ENCODE results near the gene PIEZO2.

GRCh38 chr18:11034884-11035283, 114.5 kb downstream of the PIEZO2 start:
- TF ChIP-seq CTCF (IDR thresholded peaks at IDR 0.05; ENCODE audit: insufficient read depth, low read length, poor library complexity, severe bottlenecking) (no peak), EZH2phosphoT487 (conservative IDR thresholded peaks at IDR 0.05; ENCODE audit: low read length) (no peak)

All from SU-DHL-6 (cell line).